PC-3 (cell line): ENCODE data around the gene PPP1R16B.
"Not testable (repeated sequence)": the region's sequence is repeated elsewhere in the genome, so short reads cannot be mapped to it uniquely, and the experiment has no call there.

Experiments
- EZH2 ChIP-seq: fragments of 300-600 bp; sonication (generic); IDR thresholded peaks from one replicate; pipeline ENCODE4 v1.6.1; 2017; ENCODE audit warnings: antibody characterized with exemption, mild to moderate bottlenecking, low read length; ENCODE audit not compliant: unreplicated experiment
- TF ChIP-seq, protein P1 (sequence below): fragments of 300-600 bp; sonication (generic); conservative IDR thresholded peaks from 2 replicates; pipeline ENCODE4 v1.5.1; 2017; ENCODE audit warnings: antibody characterized with exemption, low read depth, mild to moderate bottlenecking, low read length

DNA sequence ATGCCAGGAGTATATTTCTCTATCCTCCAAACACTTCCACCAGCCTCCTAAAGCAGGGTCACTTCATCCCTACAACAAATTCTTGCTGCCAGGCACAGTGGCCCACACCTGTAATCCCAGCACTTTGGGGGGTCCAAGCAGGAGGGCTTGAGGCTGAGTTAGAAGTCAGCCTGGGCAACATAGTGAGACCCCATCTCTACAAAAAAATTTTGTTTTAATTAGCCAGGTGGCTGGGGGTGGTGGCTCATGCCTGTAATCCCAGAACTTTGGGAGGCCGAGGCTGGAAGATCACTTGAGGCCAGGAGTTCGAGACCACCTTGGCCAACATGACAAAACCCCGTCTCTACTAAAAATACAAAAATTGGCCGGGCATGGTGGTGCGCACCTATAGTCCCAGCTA is 11.4 kb upstream of the PPP1R16B start:
- TF ChIP-seq EZH2, result not testable (repeated sequence)
- TF ChIP-seq, protein P1, sequence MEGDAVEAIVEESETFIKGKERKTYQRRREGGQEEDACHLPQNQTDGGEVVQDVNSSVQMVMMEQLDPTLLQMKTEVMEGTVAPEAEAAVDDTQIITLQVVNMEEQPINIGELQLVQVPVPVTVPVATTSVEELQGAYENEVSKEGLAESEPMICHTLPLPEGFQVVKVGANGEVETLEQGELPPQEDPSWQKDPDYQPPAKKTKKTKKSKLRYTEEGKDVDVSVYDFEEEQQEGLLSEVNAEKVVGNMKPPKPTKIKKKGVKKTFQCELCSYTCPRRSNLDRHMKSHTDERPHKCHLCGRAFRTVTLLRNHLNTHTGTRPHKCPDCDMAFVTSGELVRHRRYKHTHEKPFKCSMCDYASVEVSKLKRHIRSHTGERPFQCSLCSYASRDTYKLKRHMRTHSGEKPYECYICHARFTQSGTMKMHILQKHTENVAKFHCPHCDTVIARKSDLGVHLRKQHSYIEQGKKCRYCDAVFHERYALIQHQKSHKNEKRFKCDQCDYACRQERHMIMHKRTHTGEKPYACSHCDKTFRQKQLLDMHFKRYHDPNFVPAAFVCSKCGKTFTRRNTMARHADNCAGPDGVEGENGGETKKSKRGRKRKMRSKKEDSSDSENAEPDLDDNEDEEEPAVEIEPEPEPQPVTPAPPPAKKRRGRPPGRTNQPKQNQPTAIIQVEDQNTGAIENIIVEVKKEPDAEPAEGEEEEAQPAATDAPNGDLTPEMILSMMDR, result not testable (repeated sequence)
